Thoracic aorta (tissue), 2 donors: ENCODE measurements around the gene CAMK2N2. TPM values are rescaled to one million over a fixed set of nuclear protein-coding genes. Genes with fewer than 3 reads are reported as not detected.

Experiments used
- ATAC-seq: fragments of 150-250 bp; one replicate; pipeline ENCODE4 v1.8.0; 2017; ENCODE audit warnings: low read depth; ENCODE audit not compliant: insufficient number of reproducible peaks, low FRiP score
- DNase-seq: peaks from one replicate; pipeline ENCODE4 v3.0.0-alpha.2; 2020; ENCODE audit warnings: low spot score
- H3K27ac ChIP-seq, 2 donors: fragments of 200-600 bp; sonication (generic); 1 replicate in 1 of 2; 2 replicates in 1 of 2; pipeline ENCODE4 v1.5.1; 2016; ENCODE audit warnings: mild to moderate bottlenecking in 2 of 2, moderate library complexity in 2 of 2
- H3K27me3 ChIP-seq: fragments of 200-600 bp; sonication (generic); replicated peaks from 2 replicates; pipeline ENCODE4 v1.6.0; 2016; ENCODE audit warnings: mild to moderate bottlenecking; ENCODE audit not compliant: insufficient read depth
- H3K36me3 ChIP-seq: fragments of 200-600 bp; sonication (generic); one replicate; pipeline ENCODE4 v1.5.1; 2016
- H3K4me1 ChIP-seq, 2 donors: fragments of 200-600 bp; sonication (generic); 1 replicate in 1 of 2; 2 replicates in 1 of 2; pipeline versions ENCODE4 v1.5.1 to v1.6.0; 2016; ENCODE audit warnings: low read depth in 2 of 2, mild to moderate bottlenecking in 1 of 2; ENCODE audit not compliant: control insufficient read depth in 1 of 2
- H3K4me3 ChIP-seq: fragments of 200-600 bp; sonication (generic); 2 replicates; pipeline ENCODE4 v1.5.1; 2016; ENCODE audit warnings: mild to moderate bottlenecking
- H3K9me3 ChIP-seq: fragments of 200-600 bp; sonication (generic); 2 replicates; pipeline ENCODE4 v1.5.1; 2016
- total RNA-seq, 2 donors: library from RNA; depleted of rRNA; stranded (reverse); fragments of >200 nt; gene quantifications; one replicate each; pipeline versions ENCODE4 v1.1.0 to v1.2.3, GENCODE V29; 2016
- TF ChIP-seq, protein P1 (sequence below): fragments of 200-600 bp; sonication (generic); IDR thresholded peaks from one replicate; pipeline ENCODE4 v1.5.1; 2019; ENCODE audit warnings: antibody characterized with exemption

Gene CAMK2N2
- total RNA-seq, 2 donors from 2014 or later = not detected

GRCh38 chr3:184236033-184236410 lies 25.3 kb downstream of the CAMK2N2 start:
- Histone ChIP-seq H3K4me1 (no peaks in the 10 kb centered on the region), H3K4me3 (no peak overlapping the region), H3K36me3 (no peaks in the 10 kb centered on the region), H3K9me3 (no peaks in the 10 kb centered on the region), H3K27ac (no peak overlapping the region), H3K27me3 (peaks cover 5% of the 10 kb centered on the region)
- ATAC-seq = no peak
- DNase-seq = no peak
- TF ChIP-seq, protein P1, sequence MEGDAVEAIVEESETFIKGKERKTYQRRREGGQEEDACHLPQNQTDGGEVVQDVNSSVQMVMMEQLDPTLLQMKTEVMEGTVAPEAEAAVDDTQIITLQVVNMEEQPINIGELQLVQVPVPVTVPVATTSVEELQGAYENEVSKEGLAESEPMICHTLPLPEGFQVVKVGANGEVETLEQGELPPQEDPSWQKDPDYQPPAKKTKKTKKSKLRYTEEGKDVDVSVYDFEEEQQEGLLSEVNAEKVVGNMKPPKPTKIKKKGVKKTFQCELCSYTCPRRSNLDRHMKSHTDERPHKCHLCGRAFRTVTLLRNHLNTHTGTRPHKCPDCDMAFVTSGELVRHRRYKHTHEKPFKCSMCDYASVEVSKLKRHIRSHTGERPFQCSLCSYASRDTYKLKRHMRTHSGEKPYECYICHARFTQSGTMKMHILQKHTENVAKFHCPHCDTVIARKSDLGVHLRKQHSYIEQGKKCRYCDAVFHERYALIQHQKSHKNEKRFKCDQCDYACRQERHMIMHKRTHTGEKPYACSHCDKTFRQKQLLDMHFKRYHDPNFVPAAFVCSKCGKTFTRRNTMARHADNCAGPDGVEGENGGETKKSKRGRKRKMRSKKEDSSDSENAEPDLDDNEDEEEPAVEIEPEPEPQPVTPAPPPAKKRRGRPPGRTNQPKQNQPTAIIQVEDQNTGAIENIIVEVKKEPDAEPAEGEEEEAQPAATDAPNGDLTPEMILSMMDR = no peak

GRCh38 chr3:184235381-184236032 lies 25.8 kb downstream of the CAMK2N2 start:
- Histone ChIP-seq H3K27me3 (peaks cover 10% of the 10 kb centered on the region), H3K4me3 (no peak overlapping the region), H3K4me1 (peaks cover under 1 to 5% of the 10 kb centered on the region in 2 donors), H3K27ac (no peak overlapping the region), H3K9me3 (no peaks in the 10 kb centered on the region), H3K36me3 (no peaks in the 10 kb centered on the region)
- DNase-seq = no peak
- no peak for ATAC-seq
- TF ChIP-seq, protein P1 = no peak

- Histone ChIP-seq H3K36me3 (no peaks in the 10 kb centered on the region), H3K4me3 (no peak overlapping the region), H3K4me1 (peaks cover 7 to 11% of the 10 kb centered on the region in 2 donors), H3K27me3 (peaks cover 17% of the 10 kb centered on the region), H3K27ac (no peak overlapping the region), H3K9me3 (no peaks in the 10 kb centered on the region)
- no peak for ATAC-seq
- TF ChIP-seq, protein P1 = no peak
- no peak for DNase-seq
These were observed 26.5 kb downstream of the CAMK2N2 start for GRCh38 chr3:184234671-184235380.

- ATAC-seq (no peak), DNase-seq (no peak)
- Histone ChIP-seq H3K4me1 (peaks cover 12 to 17% of the 10 kb centered on the region in 2 donors), H3K36me3 (no peaks in the 10 kb centered on the region), H3K27me3 (peaks cover 18% of the 10 kb centered on the region), H3K4me3 (no peak overlapping the region), H3K27ac (no peak overlapping the region), H3K9me3 (no peaks in the 10 kb centered on the region)
- TF ChIP-seq, protein P1 = no peak
These were observed 27.1 kb downstream of the CAMK2N2 start for GRCh38 chr3:184234224-184234623.

GRCh38 chr3:184233127-184233843 lies 28.1 kb downstream of the CAMK2N2 start:
- Histone ChIP-seq H3K4me1 (peaks cover 12 to 18% of the 10 kb centered on the region in 2 donors), H3K4me3 (no peak overlapping the region), H3K36me3 (no peaks in the 10 kb centered on the region), H3K27me3 (peaks cover 18% of the 10 kb centered on the region), H3K9me3 (no peaks in the 10 kb centered on the region), H3K27ac (no peak overlapping the region)
- DNase-seq (no peak), ATAC-seq (no peak)
- TF ChIP-seq, protein P1 = no peak
